Cortex of kidney (tissue), 1 donor: ENCODE measurements around the gene PTPRR.

ENCODE experiments used
- DNase-seq: peaks from one replicate; lab custom pipeline; 2025; lab: John Stamatoyannopoulos, UW

PTPRR gene

DNA sequence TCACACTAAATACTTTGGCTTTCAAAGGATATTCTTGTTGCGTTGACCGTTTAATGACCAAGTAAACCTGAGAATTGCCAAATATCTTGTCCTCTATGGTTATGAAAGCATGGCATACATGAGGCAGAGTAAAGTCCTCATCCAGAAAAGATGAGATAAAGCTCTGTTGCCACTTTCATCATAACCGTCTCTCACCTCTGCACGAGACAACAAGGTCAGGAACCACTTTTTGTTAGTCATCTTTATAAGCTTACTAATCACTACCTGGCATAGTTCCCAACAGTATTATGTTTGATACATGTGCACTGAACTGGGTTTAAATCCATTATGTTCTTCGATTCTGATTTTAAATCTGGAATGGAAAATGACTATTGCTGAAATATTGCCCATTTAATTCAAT is 314.6 kb downstream of the PTPRR start:
- no peak for DNase-seq

GRCh38 chr12:70604662-70605061 is 315.9 kb downstream of the PTPRR start:
- DNase-seq, result no peak

DNA sequence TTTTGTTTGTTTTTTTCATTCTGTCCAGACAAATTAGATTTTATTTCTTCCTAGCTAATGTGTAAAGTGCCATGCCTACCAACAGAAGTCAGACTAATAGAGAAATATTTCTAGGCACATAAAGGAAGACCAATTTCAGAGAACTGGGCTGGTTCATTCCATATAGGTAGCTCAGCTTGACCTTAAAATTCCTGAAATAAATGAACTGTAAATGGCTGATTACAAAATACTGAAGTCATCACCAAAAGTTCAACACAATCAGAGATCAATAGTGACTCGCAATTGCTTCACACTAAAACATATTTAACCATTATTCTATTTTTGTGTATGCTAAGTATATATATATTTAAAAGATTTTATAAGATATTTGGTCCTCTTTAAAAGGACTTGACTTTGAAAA is 317.5 kb downstream of the PTPRR start:
- DNase-seq, result no peak

DNA sequence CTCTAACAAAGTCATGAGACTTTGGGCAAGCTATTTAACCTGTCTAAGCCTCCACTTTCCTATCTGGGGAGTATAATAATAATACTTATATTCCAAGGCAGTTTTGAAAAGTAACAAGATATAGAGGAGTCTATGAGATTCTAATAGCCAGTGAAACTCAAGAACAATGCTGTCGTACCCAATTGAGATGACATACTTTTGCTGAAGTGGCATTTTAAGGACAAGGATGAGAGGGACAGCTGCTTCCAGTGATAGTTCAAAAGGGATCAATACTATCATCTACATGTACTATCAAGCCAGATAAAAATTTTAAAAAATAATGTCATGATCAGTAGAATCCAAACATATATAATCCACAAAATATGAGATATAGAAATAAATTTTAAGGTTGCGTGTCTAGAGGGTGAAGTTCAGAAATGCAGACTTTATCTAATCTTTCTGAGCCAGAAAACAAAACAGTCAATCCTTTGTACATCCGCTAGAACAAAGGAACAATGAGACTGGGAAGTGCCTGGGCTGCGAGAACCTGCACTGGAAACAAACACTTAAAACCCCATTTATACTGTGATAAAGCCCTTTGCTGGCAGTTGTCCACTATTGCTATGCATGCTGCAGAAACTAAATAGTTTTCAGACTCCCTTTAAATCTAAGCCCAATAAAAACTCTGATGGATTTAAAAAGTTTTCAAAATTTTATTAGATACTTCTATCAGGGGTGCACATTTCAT is 321.9 kb downstream of the PTPRR start:
- no peak for DNase-seq

- DNase-seq, result no peak
These were observed 327.9 kb downstream of the PTPRR start for GRCh38 chr12:70592664-70593063.

- DNase-seq, result no peak
These were observed 329.9 kb downstream of the PTPRR start for GRCh38 chr12:70590549-70591226.

DNA sequence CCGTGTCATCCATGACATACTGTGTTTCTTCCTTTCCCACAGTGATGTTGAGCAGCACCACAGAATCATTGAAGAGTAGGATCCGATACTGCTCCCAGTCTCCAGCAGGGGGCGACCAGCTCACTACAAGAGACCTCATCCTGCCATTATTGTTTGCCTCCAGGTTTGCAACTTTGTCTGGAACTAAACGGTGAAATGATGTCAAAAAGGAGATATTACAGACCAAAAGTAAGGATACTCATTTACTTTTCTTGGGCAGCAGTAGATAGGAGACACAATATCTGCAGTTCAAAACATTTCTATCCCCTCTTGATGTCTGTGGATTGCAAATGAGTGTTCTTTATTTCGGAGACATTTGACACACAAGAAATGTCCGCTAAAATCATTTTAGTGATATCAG is 330.5 kb downstream of the PTPRR start:
- DNase-seq, result no peak
